Ectodermal cell (in vitro differentiated cells): ENCODE results near the gene PGBD5.

Experiments
- H3K27ac ChIP-seq: 2 replicates; pipeline ENCODE4 v1.7.0; 2013; ENCODE audit warnings: mild to moderate bottlenecking, low read depth, low read length; ENCODE audit not compliant: insufficient read depth, poor library complexity, severe bottlenecking
- H3K27me3 ChIP-seq: 2 replicates; pipeline ENCODE4 v1.7.0; 2013; ENCODE audit warnings: mild to moderate bottlenecking, low read length; ENCODE audit not compliant: insufficient read depth, control insufficient read depth, poor library complexity, severe bottlenecking
- H3K36me3 ChIP-seq: one replicate; pipeline ENCODE4 v1.7.0; 2013; ENCODE audit warnings: low read length; ENCODE audit not compliant: control insufficient read depth, insufficient read depth
- H3K4me1 ChIP-seq: one replicate; pipeline ENCODE4 v1.7.0; 2013; ENCODE audit warnings: low read length; ENCODE audit not compliant: control insufficient read depth, insufficient read depth
- H3K4me3 ChIP-seq: 2 replicates; pipeline ENCODE4 v1.7.0; 2013; ENCODE audit warnings: low read depth, low read length, control low read depth; ENCODE audit not compliant: insufficient read depth
- H3K9me3 ChIP-seq: 2 replicates; pipeline ENCODE4 v1.7.0; 2013; ENCODE audit warnings: mild to moderate bottlenecking, low read length, moderate library complexity; ENCODE audit not compliant: control insufficient read depth
- WGBS, 2 experiments: methylation state at CpG; one replicate each; pipeline ENCODE4 v1.1.7; 2013; ENCODE audit warnings: missing lambda C conversion rate in 2 of 2; 5-methylcytosine and 5-hydroxymethylcytosine counted together

The PGBD5 gene

DNA sequence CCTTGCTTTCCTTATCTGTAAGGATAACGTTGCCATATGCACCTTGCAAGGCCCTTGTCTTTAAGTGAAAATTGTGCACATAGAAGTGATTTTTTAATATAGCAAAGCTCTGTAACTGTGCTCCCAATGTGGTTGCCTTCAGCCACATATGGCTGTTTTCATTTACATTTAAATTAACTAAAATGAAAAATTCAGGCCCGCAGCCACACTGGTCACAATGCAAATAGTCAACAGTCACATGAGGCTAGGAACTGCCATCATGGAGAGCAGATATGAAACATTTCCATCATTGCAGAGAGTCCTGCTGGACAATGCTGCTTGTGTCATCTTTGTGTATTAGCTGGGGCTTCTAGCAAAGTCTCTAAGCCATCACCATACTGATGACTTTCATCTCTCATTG lies 83.4 kb downstream of the PGBD5 start:
- no peaks in the 10 kb centered on the region for H3K36me3 ChIP-seq
- H3K4me1 ChIP-seq, result peaks cover under 1% of the 10 kb centered on the region
- no peaks in the 10 kb centered on the region for H3K9me3 ChIP-seq
- no peak overlapping the region for H3K27ac ChIP-seq
- no peak overlapping the region for H3K4me3 ChIP-seq
- 95 to 97% methylated on average over 2 of the region's 2 CpGs for WGBS, 2 experiments
- H3K27me3 ChIP-seq, result no peaks in the 10 kb centered on the region

GRCh38 chr1:230342019-230342418 lies 84.1 kb downstream of the PGBD5 start:
- no peaks in the 10 kb centered on the region for H3K27me3 ChIP-seq
- no peaks in the 10 kb centered on the region for H3K4me1 ChIP-seq
- no peak overlapping the region for H3K4me3 ChIP-seq
- WGBS, 2 experiments, result 61 to 64% methylated on average over 3 of the region's 3 CpGs
- H3K27ac ChIP-seq, result no peak overlapping the region
- H3K36me3 ChIP-seq, result no peaks in the 10 kb centered on the region
- no peaks in the 10 kb centered on the region for H3K9me3 ChIP-seq

DNA sequence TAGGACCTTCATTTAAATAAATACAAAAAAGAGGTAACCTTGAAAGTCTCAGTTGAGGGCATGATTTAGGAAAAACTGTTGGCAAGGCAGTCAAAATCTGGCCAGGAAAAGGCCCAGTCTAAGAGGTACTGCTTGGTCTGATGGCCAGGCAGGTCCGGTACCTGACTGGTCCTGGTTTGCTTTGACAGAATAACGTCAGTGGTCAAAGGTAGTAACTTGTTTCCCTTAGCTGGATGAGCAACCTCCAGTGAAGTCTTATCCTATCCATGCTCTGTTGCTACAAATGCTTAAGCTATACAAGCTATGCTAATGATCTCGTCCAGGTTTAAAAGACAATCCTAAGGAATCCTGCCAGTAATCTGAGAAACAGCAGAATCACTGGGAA lies 85.0 kb downstream of the PGBD5 start:
- H3K27ac ChIP-seq, result no peak overlapping the region
- no peaks in the 10 kb centered on the region for H3K4me1 ChIP-seq
- 55 to 61% methylated on average over 3 of the region's 3 CpGs for WGBS, 2 experiments
- no peak overlapping the region for H3K4me3 ChIP-seq
- no peaks in the 10 kb centered on the region for H3K27me3 ChIP-seq
- no peaks in the 10 kb centered on the region for H3K9me3 ChIP-seq
- no peaks in the 10 kb centered on the region for H3K36me3 ChIP-seq

DNA sequence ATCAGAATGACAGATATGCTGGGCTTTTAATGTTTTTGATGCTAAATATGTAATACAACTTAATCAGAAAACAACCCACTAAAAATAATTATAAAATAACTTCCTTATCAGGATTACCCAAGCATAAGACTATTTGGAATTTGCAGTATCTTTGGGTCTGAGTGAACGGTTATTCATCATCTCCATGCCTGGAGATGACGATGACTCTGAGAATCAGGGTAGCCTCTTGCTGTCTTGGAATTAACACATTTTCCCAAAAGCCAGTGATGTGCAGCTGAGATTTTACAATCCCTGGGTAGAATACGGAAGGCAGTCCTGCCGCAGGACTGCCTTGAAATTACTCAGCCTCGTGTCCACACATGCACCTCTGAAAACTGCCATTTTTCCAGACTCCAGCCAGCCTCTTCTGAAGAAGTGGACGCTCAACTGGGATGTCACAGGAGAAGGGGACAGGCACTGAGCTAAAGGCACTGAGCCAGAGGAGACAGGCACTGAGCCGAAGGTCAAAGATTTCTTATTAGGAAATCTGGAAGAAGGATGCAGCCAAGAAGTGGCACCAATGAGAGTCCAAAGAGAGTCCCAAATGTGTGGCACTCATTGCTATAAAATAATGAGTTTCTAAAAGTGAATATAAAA lies 85.5 kb downstream of the PGBD5 start:
- H3K4me3 ChIP-seq, result no peak overlapping the region

DNA sequence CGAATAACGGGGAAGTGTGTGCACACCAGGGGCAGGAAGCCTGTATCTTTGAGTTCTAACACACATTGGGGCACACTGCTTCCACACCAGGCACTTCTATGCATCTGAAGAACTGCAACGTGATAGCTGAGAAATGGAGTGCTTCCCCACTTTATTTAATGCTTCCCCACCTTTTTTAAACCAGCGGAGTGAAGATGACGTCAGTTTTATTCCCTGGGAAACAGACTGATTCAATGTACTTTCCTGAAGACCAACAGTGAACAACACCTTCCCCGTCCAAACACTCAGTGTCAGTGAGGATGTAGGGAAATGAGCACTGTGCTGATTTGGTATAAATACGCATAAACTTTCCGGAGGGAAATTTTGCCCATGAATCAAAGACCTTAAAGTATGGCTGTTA lies 87.1 kb downstream of the PGBD5 start:
- no peaks in the 10 kb centered on the region for H3K4me1 ChIP-seq
- no peaks in the 10 kb centered on the region for H3K27me3 ChIP-seq
- no peak overlapping the region for H3K27ac ChIP-seq
- 90 to 92% methylated on average over 8 of the region's 8 CpGs for WGBS, 2 experiments
- H3K9me3 ChIP-seq, result no peaks in the 10 kb centered on the region
- no peak overlapping the region for H3K4me3 ChIP-seq
- no peaks in the 10 kb centered on the region for H3K36me3 ChIP-seq

More for the DNA sequence above, 85.5 kb downstream of the PGBD5 start:
- 95 to 97% methylated on average over 7 of the region's 7 CpGs for WGBS, 2 experiments
- no peaks in the 10 kb centered on the region for H3K27me3 ChIP-seq
- no peaks in the 10 kb centered on the region for H3K4me1 ChIP-seq
- no peaks in the 10 kb centered on the region for H3K9me3 ChIP-seq
- no peaks in the 10 kb centered on the region for H3K36me3 ChIP-seq
- no peak overlapping the region for H3K27ac ChIP-seq

GRCh38 chr1:230337266-230337665 lies 88.9 kb downstream of the PGBD5 start:
- 93 to 98% methylated on average over 4 to 5 of the region's 5 CpGs for WGBS, 2 experiments
- no peaks in the 10 kb centered on the region for H3K36me3 ChIP-seq
- H3K27ac ChIP-seq, result no peak overlapping the region
- H3K9me3 ChIP-seq, result no peaks in the 10 kb centered on the region
- H3K4me1 ChIP-seq, result peaks cover 5% of the 10 kb centered on the region
- no peaks in the 10 kb centered on the region for H3K27me3 ChIP-seq
- H3K4me3 ChIP-seq, result no peak overlapping the region

- Histone ChIP-seq H3K9me3 (no peaks in the 10 kb centered on the region), H3K36me3 (no peaks in the 10 kb centered on the region), H3K27me3 (no peaks in the 10 kb centered on the region), H3K4me1 (peaks cover 5% of the 10 kb centered on the region), H3K4me3 (no peak overlapping the region), H3K27ac (no peak overlapping the region)
- 90 to 93% methylated on average over 12 of the region's 12 CpGs for WGBS, 2 experiments
Measured at GRCh38 chr1:230335861-230336522, 90.1 kb downstream of the PGBD5 start.

GRCh38 chr1:230334447-230334837 lies 91.7 kb downstream of the PGBD5 start:
- H3K36me3 ChIP-seq, result no peaks in the 10 kb centered on the region
- no peak overlapping the region for H3K27ac ChIP-seq
- H3K4me1 ChIP-seq, result peaks cover 5% of the 10 kb centered on the region
- H3K9me3 ChIP-seq, result no peaks in the 10 kb centered on the region
- no peaks in the 10 kb centered on the region for H3K27me3 ChIP-seq
- WGBS, 2 experiments, result 90 to 98% methylated on average over 3 of the region's 3 CpGs
- no peak overlapping the region for H3K4me3 ChIP-seq

DNA sequence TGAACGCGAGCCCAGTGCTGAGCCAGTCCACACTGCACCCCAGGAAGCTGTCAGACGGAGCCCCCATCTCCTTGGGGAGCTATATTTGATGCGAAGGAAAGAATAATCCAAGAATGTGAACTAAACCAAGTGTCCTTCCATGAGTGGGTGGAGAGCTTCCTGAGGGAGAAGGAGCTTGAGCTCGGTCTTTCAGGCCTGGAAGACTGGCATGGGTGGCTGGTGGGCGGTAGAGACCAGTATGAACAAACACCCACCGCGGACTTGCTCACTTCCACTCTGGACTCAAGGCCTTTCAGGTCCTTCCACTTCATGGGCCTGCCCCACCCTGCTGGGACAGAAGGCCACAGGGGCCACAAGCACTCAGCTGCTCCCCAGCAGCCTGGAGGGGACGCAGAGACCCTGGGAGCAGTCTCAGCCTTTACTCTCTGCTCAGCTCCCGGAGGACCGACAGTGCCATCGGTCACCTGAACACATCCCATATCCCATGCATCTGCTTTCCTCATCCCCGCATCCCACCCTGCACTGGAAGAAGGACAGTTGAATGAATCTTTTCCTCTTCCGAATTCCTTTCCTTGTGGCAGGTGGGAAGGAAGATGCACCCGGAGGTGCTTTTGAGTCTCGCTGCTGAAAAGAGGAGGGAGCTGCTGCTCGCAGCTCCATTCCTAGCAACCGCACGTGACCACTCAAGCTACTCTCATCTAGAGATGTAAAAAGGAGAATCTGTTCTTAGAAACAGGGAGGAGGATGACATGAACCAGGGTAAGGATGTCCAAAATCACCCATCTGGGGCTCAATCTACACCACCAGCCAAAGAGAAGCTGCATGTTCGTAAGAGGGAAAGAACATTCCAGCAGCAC lies 92.3 kb downstream of the PGBD5 start:
- 96% methylated on average over 20 of the region's 20 CpGs for WGBS, 2 experiments
- H3K9me3 ChIP-seq, result no peaks in the 10 kb centered on the region
- H3K4me1 ChIP-seq, result peaks cover 5% of the 10 kb centered on the region
- H3K36me3 ChIP-seq, result no peaks in the 10 kb centered on the region
- H3K4me3 ChIP-seq, result no peak overlapping the region
- H3K27ac ChIP-seq, result no peak overlapping the region
- H3K27me3 ChIP-seq, result no peaks in the 10 kb centered on the region

DNA sequence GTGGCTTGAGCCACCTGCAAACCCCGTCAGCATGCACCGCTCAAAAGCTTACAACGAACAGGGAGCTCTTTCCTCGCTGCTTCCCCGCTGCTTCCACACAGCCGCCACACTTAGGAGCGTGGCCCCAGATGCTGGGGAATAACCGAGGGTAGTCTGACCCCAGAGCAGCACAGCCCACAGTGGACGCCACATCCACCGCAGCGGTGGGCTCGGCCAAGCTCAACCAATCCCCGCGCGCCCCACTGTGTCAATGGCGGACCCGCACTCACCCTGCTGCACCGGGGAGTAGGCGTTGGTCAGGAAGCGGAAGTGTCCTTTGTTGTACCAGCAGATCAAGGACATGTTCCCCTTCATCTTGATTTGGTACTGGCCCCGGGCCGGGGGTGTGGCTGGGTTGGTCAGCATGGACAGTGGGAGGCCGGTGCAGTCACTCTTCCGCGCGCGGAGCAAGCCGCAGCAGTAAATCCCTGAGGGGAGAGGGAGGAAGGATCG lies 93.5 kb downstream of the PGBD5 start:
- Histone ChIP-seq H3K27ac (peak overlapping the region; percentile 80), H3K9me3 (no peaks in the 10 kb centered on the region), H3K27me3 (no peaks in the 10 kb centered on the region), H3K36me3 (no peaks in the 10 kb centered on the region), H3K4me1 (peaks cover 5% of the 10 kb centered on the region), H3K4me3 (peak overlapping the region; percentile 36)
- WGBS, 2 experiments, result 45 to 46% methylated on average over 29 of the region's 29 CpGs
